HEK293T (cell line): Measurements from ENCODE around the gene LRBA.

Experiments
- CTCF ChIA-PET: fragments of 350-600 bp; formaldehyde crosslinking; extraction: SDS; loops from one replicate; lab custom pipeline; 2021; ENCODE audit warnings: antibody characterized with exemption, inconsistent platforms; lab: Yijun Ruan, JAX
- POLR2A ChIA-PET: fragments of 350-600 bp; formaldehyde crosslinking; extraction: SDS; loops from one replicate; lab custom pipeline; 2020; ENCODE audit warnings: antibody characterized with exemption, inconsistent platforms; lab: Yijun Ruan, JAX
- DNase-seq: peaks from one replicate; pipeline ENCODE4 v3.0.0; 2012; ENCODE audit warnings: mixed read lengths; ENCODE audit errors: extremely low spot score
- ARNT ChIP-seq: fragments of 450-650 bp; IDR thresholded peaks from 2 replicates; pipeline ENCODE4 v1.6.1; 2017; ENCODE audit warnings: mild to moderate bottlenecking
- BHLHE40 ChIP-seq: fragments of 450-650 bp; IDR thresholded peaks from 2 replicates; pipeline ENCODE4 v1.6.1; 2016; ENCODE audit warnings: mild to moderate bottlenecking, moderate library complexity, borderline replicate concordance
- CTBP1 ChIP-seq: fragments of 450-650 bp; IDR thresholded peaks from 2 replicates; pipeline ENCODE4 v1.6.1; 2016; ENCODE audit warnings: borderline replicate concordance
- ELF4 ChIP-seq: fragments of 450-650 bp; IDR thresholded peaks from 2 replicates; pipeline ENCODE4 v1.6.1; 2017; ENCODE audit warnings: antibody characterized with exemption
- FOXA1 ChIP-seq: fragments of 450-650 bp; IDR thresholded peaks from 2 replicates; pipeline ENCODE4 v1.6.1; 2016; ENCODE audit warnings: mild to moderate bottlenecking
- FOXK2 ChIP-seq: fragments of 450-650 bp; IDR thresholded peaks from 2 replicates; pipeline ENCODE4 v1.6.1; 2016; ENCODE audit warnings: mild to moderate bottlenecking
- FOXM1 ChIP-seq: fragments of 450-650 bp; IDR thresholded peaks from 2 replicates; pipeline ENCODE4 v1.6.1; 2017; ENCODE audit warnings: mild to moderate bottlenecking, borderline replicate concordance
- HDGF ChIP-seq: fragments of 450-650 bp; IDR thresholded peaks from 2 replicates; pipeline ENCODE4 v1.6.1; 2017; ENCODE audit warnings: antibody characterized with exemption, borderline replicate concordance
- L3MBTL2 ChIP-seq: fragments of 450-650 bp; conservative IDR thresholded peaks from 2 replicates; pipeline ENCODE4 v1.6.1; 2016; ENCODE audit warnings: mild to moderate bottlenecking
- LEF1 ChIP-seq: fragments of 450-650 bp; IDR thresholded peaks from 2 replicates; pipeline ENCODE4 v1.6.1; 2017; ENCODE audit warnings: mild to moderate bottlenecking, borderline replicate concordance
- NFRKB ChIP-seq: fragments of 450-650 bp; IDR thresholded peaks from 2 replicates; pipeline ENCODE4 v1.6.1; 2016; ENCODE audit warnings: mild to moderate bottlenecking, moderate library complexity
- PKNOX1 ChIP-seq: fragments of 450-650 bp; IDR thresholded peaks from 2 replicates; pipeline ENCODE4 v1.6.1; 2016
- SP1 ChIP-seq: fragments of 450-650 bp; IDR thresholded peaks from 2 replicates; pipeline ENCODE4 v1.6.1; 2017
- SUZ12 ChIP-seq: fragments of 450-650 bp; IDR thresholded peaks from 2 replicates; pipeline ENCODE4 v1.6.1; 2016; ENCODE audit warnings: mild to moderate bottlenecking
- TARDBP ChIP-seq: fragments of 450-650 bp; IDR thresholded peaks from 2 replicates; pipeline ENCODE4 v1.6.1; 2016
- ZNF384 ChIP-seq: fragments of 450-650 bp; IDR thresholded peaks from 2 replicates; pipeline ENCODE4 v1.6.1; 2016

The LRBA gene

GRCh38 chr4:150316332-150317205 is 698.5 kb downstream of the LRBA start:
- no peak for DNase-seq
- POLR2A ChIA-PET, result no interaction called here

DNA sequence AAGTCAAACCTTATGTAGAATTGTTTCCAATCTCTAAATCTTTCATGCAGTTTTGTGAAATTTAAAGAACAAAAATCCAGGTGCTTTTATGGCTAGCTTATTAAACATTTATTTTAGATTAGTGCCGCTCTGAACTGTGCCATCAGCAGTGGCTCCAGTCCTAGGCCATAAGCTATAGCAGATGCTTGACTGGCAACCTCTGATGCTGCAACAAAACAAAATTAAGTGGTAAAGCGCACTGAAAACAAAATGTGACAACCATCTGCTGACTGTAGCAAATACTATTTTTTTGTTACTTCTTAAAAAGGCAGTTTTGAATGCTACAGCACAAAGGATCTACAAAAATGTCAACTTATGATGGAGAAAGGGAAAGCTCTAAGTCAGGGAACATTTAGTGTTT is 699.4 kb downstream of the LRBA start:
- DNase-seq, result no peak
- TF ChIP-seq BHLHE40, result no peak
- no peak for TF ChIP-seq LEF1
- TF ChIP-seq FOXM1, result no peak
- no peak for TF ChIP-seq L3MBTL2
- TF ChIP-seq FOXA1, result no peak
- no peak for TF ChIP-seq FOXK2
- no peak for TF ChIP-seq ZNF384
- TF ChIP-seq ELF4, result no peak
- ChIA-PET CTCF (no interaction called here), POLR2A (no interaction called here)

More at GRCh38 chr4:150316332-150317205, 698.5 kb downstream of the LRBA start:
- TF ChIP-seq L3MBTL2 (no peak), HDGF (no peak), ZNF384 (no peak), FOXM1 (no peak)
- CTCF ChIA-PET, result no interaction called here

- POLR2A ChIA-PET, result no interaction called here
- CTCF ChIA-PET, result no interaction called here
- TF ChIP-seq BHLHE40 (no peak), FOXK2 (no peak), PKNOX1 (no peak), TARDBP (no peak), ARNT (no peak), CTBP1 (no peak), SUZ12 (no peak), FOXA1 (no peak), NFRKB (no peak), SP1 (no peak), FOXM1 (no peak)
- DNase-seq, result no peak
Observed at GRCh38 chr4:150315175-150315574, 699.9 kb downstream of the LRBA start.

- ChIA-PET POLR2A (no interaction called here), CTCF (no interaction called here)
- TF ChIP-seq CTBP1, result no peak
- TF ChIP-seq LEF1, result no peak
- TF ChIP-seq BHLHE40, result no peak
- no peak for TF ChIP-seq TARDBP
- TF ChIP-seq PKNOX1, result no peak
- TF ChIP-seq FOXK2, result no peak
- TF ChIP-seq ARNT, result no peak
- no peak for TF ChIP-seq ELF4
- no peak for TF ChIP-seq FOXA1
- no peak for TF ChIP-seq HDGF
- no peak for TF ChIP-seq SUZ12
- TF ChIP-seq L3MBTL2, result no peak
- TF ChIP-seq ZNF384, result no peak
- no peak for TF ChIP-seq NFRKB
- TF ChIP-seq SP1, result no peak
- TF ChIP-seq FOXM1, result no peak
- DNase-seq, result no peak
Observed at GRCh38 chr4:150314031-150314430, 701.1 kb downstream of the LRBA start.

- POLR2A ChIA-PET, result no interaction called here
- TF ChIP-seq SUZ12, result no peak
- TF ChIP-seq HDGF, result no peak
- DNase-seq, result no peak
- CTCF ChIA-PET, result interaction anchor here (0.6 kb wide), 1 partner anchor 13 kb away, joined by 5 read pairs; no protein-coding TSS in a partner anchor
Observed at GRCh38 chr4:150310159-150310895, 704.8 kb downstream of the LRBA start.

GRCh38 chr4:150308824-150309472 is 706.1 kb downstream of the LRBA start:
- no peak for DNase-seq
- ChIA-PET CTCF (interaction anchor here (0.6 kb wide), 2 partner anchors 265 to 705 kb away, joined by 3 read pairs; no protein-coding TSS in a partner anchor), POLR2A (no interaction called here)
- no peak for TF ChIP-seq FOXK2
